ENCODE measurements around the gene MINDY2. TPM values are rescaled to one million over a fixed set of nuclear protein-coding genes. Genes with fewer than 3 reads are reported as not detected.

Gene MINDY2
- total RNA-seq, 1 experiment from 2014 or later: 17.6 TPM

- TF ChIP-seq ELF1 (IDR thresholded peaks at IDR 0.05; ENCODE audit: borderline replicate concordance, low read depth): no peak
- TF ChIP-seq TCF7L2 (IDR thresholded peaks at IDR 0.05; ENCODE audit: borderline replicate concordance, extremely low read depth, insufficient read depth, insufficient read length): no peak
- intact Hi-C loops (cut with micrococcal nuclease): no loop called here
- RAD21 ChIA-PET (ENCODE audit: low non-redundant PET in 1 of 2, low total read pairs in 2 of 2, uncharacterized antibody in 2 of 2, unreplicated experiment in 2 of 2): no interaction called here
These were observed 91.2 kb downstream of the MINDY2 start for GRCh38 chr15:58862326-58862725.

GRCh38 chr15:58864602-58865424, 93.7 kb downstream of the MINDY2 start:
- Histone ChIP-seq H3K9me2 (ENCODE audit: insufficient read depth) (no peaks in the 10 kb centered on the region), H3K9me3 (ENCODE audit: control insufficient read depth in 1 of 2, insufficient read depth in 1 of 2, low read depth in 1 of 2, low read length in 2 of 2) (no peaks in the 10 kb centered on the region), H2AFZ (ENCODE audit: low read depth, low read length, poor library complexity, severe bottlenecking) (no peak overlapping the region), H3K36me3 (ENCODE audit: control insufficient read depth in 1 of 2, insufficient read depth in 2 of 2, low read length in 2 of 2) (no peaks in the 10 kb centered on the region), H3K4me3 (replicated peaks in 1 of 2; ENCODE audit: low read depth in 1 of 2, low read length in 2 of 2) (no peak overlapping the region), H3K4me2 (ENCODE audit: low read length) (no peak overlapping the region), H3K27me3 (ENCODE audit: insufficient read depth, low read length) (no peaks in the 10 kb centered on the region), H4K20me1 (ENCODE audit: insufficient read depth) (no peaks in the 10 kb centered on the region), H3K4me1 (ENCODE audit: control insufficient read depth in 1 of 2, insufficient read depth in 2 of 2, low read length in 2 of 2) (peaks cover 5 to 18% of the 10 kb centered on the region in 2 experiments; a peak in 3 of 4 replicates), H3K27ac (ENCODE audit: low read depth, low read length) (peak overlapping the region; percentile 43; the same call in 1 of the 2 replicates), H3K9ac (ENCODE audit: low read length) (no peak overlapping the region), H3K79me2 (ENCODE audit: insufficient read depth, low read length) (no peaks in the 10 kb centered on the region)
- ChIA-PET POLR2A (no interaction called here), RAD21 (ENCODE audit: low non-redundant PET in 1 of 2, low total read pairs in 2 of 2, uncharacterized antibody in 2 of 2, unreplicated experiment in 2 of 2) (no interaction called here), CTCF (no interaction called here)
- intact Hi-C loops (cut with micrococcal nuclease): no loop called here
- ATAC-seq: no peak
- DNase-seq (ENCODE audit: low read depth, low spot score): no peak
- no TSS peak for BruUV-seq (replicated peaks)
- TF ChIP-seq ATF3 (IDR thresholded peaks at IDR 0.05) (no peak), POLR2A (IDR thresholded peaks at IDR 0.05; ENCODE audit: borderline replicate concordance, extremely low read depth, insufficient read depth, insufficient read length) (no peak), CEBPB (IDR thresholded peaks at IDR 0.05; ENCODE audit: low read depth) (no peak), RAD21 (IDR thresholded peaks at IDR 0.05; ENCODE audit: low read depth) (no peak), ZFX (IDR thresholded peaks at IDR 0.05) (no peak), YY1 (IDR thresholded peaks at IDR 0.05; ENCODE audit: extremely low read depth, insufficient replicate concordance, low read depth, low read length) (no peak)

More at GRCh38 chr15:58862326-58862725, 91.2 kb downstream of the MINDY2 start:
- Histone ChIP-seq H4K20me1 (ENCODE audit: insufficient read depth) (no peaks in the 10 kb centered on the region), H3K9me3 (ENCODE audit: control insufficient read depth in 1 of 2, insufficient read depth in 1 of 2, low read depth in 1 of 2, low read length in 2 of 2) (no peaks in the 10 kb centered on the region), H2AFZ (ENCODE audit: low read depth, low read length, poor library complexity, severe bottlenecking) (no peak overlapping the region), H3K9me2 (ENCODE audit: insufficient read depth) (no peaks in the 10 kb centered on the region), H3K4me2 (ENCODE audit: low read length) (no peak overlapping the region), H3K36me3 (ENCODE audit: control insufficient read depth in 1 of 2, insufficient read depth in 2 of 2, low read length in 2 of 2) (no peaks in the 10 kb centered on the region), H3K9ac (ENCODE audit: low read length) (no peak overlapping the region), H3K4me3 (replicated peaks in 1 of 2; ENCODE audit: low read depth in 1 of 2, low read length in 2 of 2) (no peak overlapping the region), H3K4me1 (ENCODE audit: control insufficient read depth in 1 of 2, insufficient read depth in 2 of 2, low read length in 2 of 2) (peaks cover 5 to 18% of the 10 kb centered on the region in 2 experiments; a peak in 3 of 4 replicates), H3K79me2 (ENCODE audit: insufficient read depth, low read length) (no peaks in the 10 kb centered on the region), H3K27me3 (ENCODE audit: insufficient read depth, low read length) (no peaks in the 10 kb centered on the region), H3K27ac (ENCODE audit: low read depth, low read length) (no peak overlapping the region)
- CTCF ChIA-PET: no interaction called here
- ATAC-seq: no peak
- DNase-seq (ENCODE audit: low read depth, low spot score): no peak
- no TSS peak for BruUV-seq (replicated peaks)
- POLR2A ChIA-PET: interaction anchor here (1.2 kb wide), 1 partner anchor 19 kb away, joined by 3 read pairs; no protein-coding TSS in a partner anchor
